ENCODE measurements around the gene CLEC16A.

CLEC16A gene

GRCh38 chr16:11060842-11061241 lies 116.5 kb downstream of the CLEC16A start:
- TF ChIP-seq CEBPB (IDR thresholded peaks at IDR 0.05) (no peak), TAF1 (IDR thresholded peaks at IDR 0.05; ENCODE audit: low read depth) (no peak), NFIC (IDR thresholded peaks at IDR 0.05) (no peak), YY1 (IDR thresholded peaks at IDR 0.05; ENCODE audit: low read depth) (no peak), CREB1 (IDR thresholded peaks at IDR 0.05; ENCODE audit: low read depth) (no peak), FOXM1 (IDR thresholded peaks at IDR 0.05; ENCODE audit: borderline replicate concordance, low read depth) (no peak), MAX (IDR thresholded peaks at IDR 0.05) (no peak), TEAD4 (IDR thresholded peaks at IDR 0.05) (no peak), USF1 (IDR thresholded peaks at IDR 0.05) (no peak), TCF12 (IDR thresholded peaks at IDR 0.05; ENCODE audit: low read depth) (no peak), EP300 (IDR thresholded peaks at IDR 0.05; ENCODE audit: borderline replicate concordance) (no peak), ZBTB7A (IDR thresholded peaks at IDR 0.05; ENCODE audit: low read depth) (no peak), EGR1 (IDR thresholded peaks at IDR 0.05) (no peak)
- TF ChIP-seq, protein P1, sequence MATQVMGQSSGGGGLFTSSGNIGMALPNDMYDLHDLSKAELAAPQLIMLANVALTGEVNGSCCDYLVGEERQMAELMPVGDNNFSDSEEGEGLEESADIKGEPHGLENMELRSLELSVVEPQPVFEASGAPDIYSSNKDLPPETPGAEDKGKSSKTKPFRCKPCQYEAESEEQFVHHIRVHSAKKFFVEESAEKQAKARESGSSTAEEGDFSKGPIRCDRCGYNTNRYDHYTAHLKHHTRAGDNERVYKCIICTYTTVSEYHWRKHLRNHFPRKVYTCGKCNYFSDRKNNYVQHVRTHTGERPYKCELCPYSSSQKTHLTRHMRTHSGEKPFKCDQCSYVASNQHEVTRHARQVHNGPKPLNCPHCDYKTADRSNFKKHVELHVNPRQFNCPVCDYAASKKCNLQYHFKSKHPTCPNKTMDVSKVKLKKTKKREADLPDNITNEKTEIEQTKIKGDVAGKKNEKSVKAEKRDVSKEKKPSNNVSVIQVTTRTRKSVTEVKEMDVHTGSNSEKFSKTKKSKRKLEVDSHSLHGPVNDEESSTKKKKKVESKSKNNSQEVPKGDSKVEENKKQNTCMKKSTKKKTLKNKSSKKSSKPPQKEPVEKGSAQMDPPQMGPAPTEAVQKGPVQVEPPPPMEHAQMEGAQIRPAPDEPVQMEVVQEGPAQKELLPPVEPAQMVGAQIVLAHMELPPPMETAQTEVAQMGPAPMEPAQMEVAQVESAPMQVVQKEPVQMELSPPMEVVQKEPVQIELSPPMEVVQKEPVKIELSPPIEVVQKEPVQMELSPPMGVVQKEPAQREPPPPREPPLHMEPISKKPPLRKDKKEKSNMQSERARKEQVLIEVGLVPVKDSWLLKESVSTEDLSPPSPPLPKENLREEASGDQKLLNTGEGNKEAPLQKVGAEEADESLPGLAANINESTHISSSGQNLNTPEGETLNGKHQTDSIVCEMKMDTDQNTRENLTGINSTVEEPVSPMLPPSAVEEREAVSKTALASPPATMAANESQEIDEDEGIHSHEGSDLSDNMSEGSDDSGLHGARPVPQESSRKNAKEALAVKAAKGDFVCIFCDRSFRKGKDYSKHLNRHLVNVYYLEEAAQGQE (IDR thresholded peaks at IDR 0.05; ENCODE audit: low read depth), result no peak

GRCh38 chr16:11061629-11062270 lies 117.4 kb downstream of the CLEC16A start:
- TF ChIP-seq, protein P1 (IDR thresholded peaks at IDR 0.05; ENCODE audit: low read depth), result no peak
- TF ChIP-seq USF1 (IDR thresholded peaks at IDR 0.05), result peak; percentile 51; the same call in 1 of the 2 replicates

GRCh38 chr16:11063448-11064201 lies 119.3 kb downstream of the CLEC16A start:
- no peak for TF ChIP-seq TEAD4 (IDR thresholded peaks at IDR 0.05)
- no peak for TF ChIP-seq EP300 (IDR thresholded peaks at IDR 0.05; ENCODE audit: borderline replicate concordance)
- TF ChIP-seq CREB1 (IDR thresholded peaks at IDR 0.05; ENCODE audit: low read depth), result no peak
- no peak for TF ChIP-seq RAD21 (IDR thresholded peaks at IDR 0.05; ENCODE audit: low read depth)
- no peak for TF ChIP-seq TAF1 (IDR thresholded peaks at IDR 0.05; ENCODE audit: low read depth)
- TF ChIP-seq USF1 (IDR thresholded peaks at IDR 0.05), result no peak
- TF ChIP-seq NFIC (IDR thresholded peaks at IDR 0.05), result no peak

GRCh38 chr16:11064202-11064540 lies 119.8 kb downstream of the CLEC16A start:
- no peak for TF ChIP-seq USF1 (IDR thresholded peaks at IDR 0.05)
- no peak for TF ChIP-seq CREB1 (IDR thresholded peaks at IDR 0.05; ENCODE audit: low read depth)
- TF ChIP-seq TAF1 (IDR thresholded peaks at IDR 0.05; ENCODE audit: low read depth), result no peak

- no peak for TF ChIP-seq TAF1 (IDR thresholded peaks at IDR 0.05; ENCODE audit: low read depth)
- no peak for TF ChIP-seq FOXM1 (IDR thresholded peaks at IDR 0.05; ENCODE audit: borderline replicate concordance, low read depth)
- TF ChIP-seq USF1 (IDR thresholded peaks at IDR 0.05), result no peak
- no peak for TF ChIP-seq CREB1 (IDR thresholded peaks at IDR 0.05; ENCODE audit: low read depth)
- TF ChIP-seq, protein P1 (IDR thresholded peaks at IDR 0.05; ENCODE audit: low read depth), result no peak
Observed at GRCh38 chr16:11064851-11065250, 120.5 kb downstream of the CLEC16A start.
